CD14-positive monocyte (primary cell): ENCODE data around the gene HSPB3. TPM values are rescaled to one million over a fixed set of nuclear protein-coding genes. Genes with fewer than 3 reads are reported as not detected.

Experiments used
- DNase-seq, 3 donors: peaks; one replicate each; pipeline ENCODE4 v3.0.0-alpha.2; 2011 to 2022
- H2AFZ ChIP-seq: 2 replicates; pipeline ENCODE4 v1.6.0; 2012; ENCODE audit warnings: mild to moderate bottlenecking, low read depth, low read length, inconsistent platforms; ENCODE audit not compliant: insufficient read depth, poor library complexity, severe bottlenecking
- H3K27ac ChIP-seq, 2 donors: 1 replicate in 1 of 2; 2 replicates in 1 of 2; pipeline ENCODE4 v1.5.1; 2012 to 2013; ENCODE audit warnings: low read length in 2 of 2, control low read depth in 1 of 2, inconsistent platforms in 1 of 2, low read depth in 1 of 2, mild to moderate bottlenecking in 1 of 2
- H3K27me3 ChIP-seq, 2 donors: one replicate each; pipeline versions ENCODE4 v1.6.0 to v1.6.1; 2011 to 2013; ENCODE audit warnings: low read length in 2 of 2; ENCODE audit not compliant: control insufficient read depth in 2 of 2, insufficient read depth in 2 of 2
- H3K36me3 ChIP-seq, 2 donors: replicated peaks in 1 of 2; 1 replicate in 1 of 2; 2 replicates in 1 of 2; pipeline versions ENCODE4 v1.5.1 to v1.6.1; 2012 to 2013; ENCODE audit warnings: low read length in 2 of 2, control low read depth in 1 of 2, inconsistent platforms in 1 of 2, mild to moderate bottlenecking in 1 of 2; ENCODE audit not compliant: insufficient read depth in 2 of 2, control insufficient read depth in 1 of 2
- H3K4me1 ChIP-seq, 2 donors: 1 replicate in 1 of 2; 2 replicates in 1 of 2; pipeline versions ENCODE4 v1.5.1 to v1.6.1; 2012 to 2013; ENCODE audit warnings: low read length in 2 of 2, control low read depth in 1 of 2, inconsistent platforms in 1 of 2, mild to moderate bottlenecking in 1 of 2, moderate library complexity in 1 of 2; ENCODE audit not compliant: insufficient read depth in 2 of 2, control insufficient read depth in 1 of 2
- H3K4me2 ChIP-seq: replicated peaks from 2 replicates; pipeline ENCODE3; 2012; ENCODE audit warnings: low read length, moderate library complexity, mild to moderate bottlenecking; ENCODE audit not compliant: poor library complexity, severe bottlenecking; ENCODE audit errors: extremely low read depth
- H3K4me3 ChIP-seq, 3 experiments: fragments of 200-600 bp in 1 of 3; sonication (generic) in 1 of 3; replicated peaks in 1 of 3; 1 replicate in 2 of 3; 2 replicates in 1 of 3; pipeline ENCODE4 v1.5.1; 2011 to 2013; ENCODE audit warnings: low read length in 3 of 3, mild to moderate bottlenecking in 3 of 3, control low read depth in 2 of 3, low read depth in 2 of 3, inconsistent platforms in 1 of 3, moderate library complexity in 1 of 3
- H3K79me2 ChIP-seq: 2 replicates; pipeline ENCODE4 v1.6.0; 2012; ENCODE audit warnings: mild to moderate bottlenecking, control low read depth, inconsistent platforms, low read length, moderate library complexity; ENCODE audit not compliant: insufficient read depth
- H3K9ac ChIP-seq: 2 replicates; pipeline ENCODE4 v1.6.0; 2017; ENCODE audit warnings: low read length, mild to moderate bottlenecking; ENCODE audit not compliant: insufficient read depth, poor library complexity, severe bottlenecking
- H3K9me3 ChIP-seq, 2 donors: replicated peaks in 1 of 2; 1 replicate in 1 of 2; 2 replicates in 1 of 2; pipeline versions ENCODE4 v1.5.1 to v1.6.1; 2012 to 2013; ENCODE audit warnings: low read length in 2 of 2, control low read depth in 1 of 2; ENCODE audit not compliant: control insufficient read depth in 1 of 2, insufficient read depth in 1 of 2
- H4K20me1 ChIP-seq: 2 replicates; pipeline ENCODE4 v1.6.0; 2012; ENCODE audit warnings: mild to moderate bottlenecking, low read length, control low read depth, moderate library complexity; ENCODE audit not compliant: insufficient read depth
- H3K27ac Mint-ChIP-seq, 7 donors: one replicate each; pipeline ENCODE4 v1.8.0; 2020; ENCODE audit warnings: mild to moderate bottlenecking in 7 of 7, mixed read lengths in 7 of 7, moderate library complexity in 6 of 7, inconsistent platforms in 2 of 7
- H3K27me3 Mint-ChIP-seq, 3 donors: one replicate each; pipeline ENCODE4 v1.8.0; 2021 to 2022; ENCODE audit warnings: low read depth in 3 of 3, mild to moderate bottlenecking in 3 of 3, mixed read lengths in 3 of 3, moderate library complexity in 3 of 3, inconsistent platforms in 1 of 3
- H3K36me3 Mint-ChIP-seq, 2 donors: one replicate each; pipeline ENCODE4 v1.8.0; 2020; ENCODE audit warnings: mixed read lengths in 2 of 2, inconsistent platforms in 1 of 2, mild to moderate bottlenecking in 1 of 2
- H3K4me1 Mint-ChIP-seq: one replicate; pipeline ENCODE4 v1.8.0; 2020; ENCODE audit warnings: mild to moderate bottlenecking, mixed read lengths
- H3K4me3 Mint-ChIP-seq, 2 donors: one replicate each; pipeline ENCODE4 v1.8.0; 2020; ENCODE audit warnings: mild to moderate bottlenecking in 2 of 2, mixed read lengths in 2 of 2, moderate library complexity in 1 of 2
- H3K9me3 Mint-ChIP-seq, 7 donors: one replicate each; pipeline ENCODE4 v1.8.0; 2020 to 2022; ENCODE audit warnings: mixed read lengths in 7 of 7, mild to moderate bottlenecking in 6 of 7, moderate library complexity in 6 of 7, inconsistent platforms in 2 of 7
- WGBS: methylation state at CpG from one replicate; pipeline ENCODE4 v1.1.5; 2013; ENCODE audit warnings: missing lambda C conversion rate; ENCODE audit not compliant: insufficient coverage; 5-methylcytosine and 5-hydroxymethylcytosine counted together
- intact Hi-C, 2 donors: fragments of 100-400 bp; cut with micrococcal nuclease; formaldehyde crosslinking; loops; one replicate each; pipeline versions ENCODE4 v1.15.0 to v1.15.1; 2023
- polyA plus RNA-seq, 3 donors: library from polyadenylated mRNA; depleted of rRNA in 1 of 3; unstranded in 2 of 3; stranded (reverse) in 1 of 3; fragments of 300-500 nt in 2 of 3; fragments of >200 nt in 1 of 3; fragmentation: Illumina TruSeq in 2 of 3; gene quantifications; 1 replicate in 2 of 3; 2 replicates in 1 of 3; pipeline ENCODE4 v1.2.3, GENCODE V29; 2012 to 2021
- TF ChIP-seq, protein P1 (sequence below): fragments of 200-600 bp; IDR thresholded peaks from one replicate; pipeline ENCODE4 v1.8.0; 2022; ENCODE audit warnings: antibody characterized with exemption, mild to moderate bottlenecking

Gene HSPB3
- polyA plus RNA-seq, 3 donors = not detected

- no peaks in the 10 kb centered on the region for H3K27me3 ChIP-seq
- no peak overlapping the region for H3K9ac ChIP-seq
- Mint-ChIP-seq H3K4me1 (peaks cover 15% of the 10 kb centered on the region), H3K27ac (no peak overlapping the region), H3K9me3 (no peaks in the 10 kb centered on the region), H3K27me3 (peaks cover 0 to 4% (median 0%) of the 10 kb centered on the region in 3 donors), H3K36me3 (no peaks in the 10 kb centered on the region), H3K4me3 (no peak overlapping the region)
- H3K4me1 ChIP-seq = peaks cover 9 to 11% of the 10 kb centered on the region in 2 donors
- 60% methylated on average over 4 of the region's 7 CpGs for WGBS
- no peaks in the 10 kb centered on the region for H3K79me2 ChIP-seq
- no peaks in the 10 kb centered on the region for H4K20me1 ChIP-seq
- H2AFZ ChIP-seq = no peak overlapping the region
- DNase-seq = no peak
- no peaks in the 10 kb centered on the region for H3K36me3 ChIP-seq
- intact Hi-C loops = no loop called here
- no peaks in the 10 kb centered on the region for H3K9me3 ChIP-seq
- TF ChIP-seq, protein P1, sequence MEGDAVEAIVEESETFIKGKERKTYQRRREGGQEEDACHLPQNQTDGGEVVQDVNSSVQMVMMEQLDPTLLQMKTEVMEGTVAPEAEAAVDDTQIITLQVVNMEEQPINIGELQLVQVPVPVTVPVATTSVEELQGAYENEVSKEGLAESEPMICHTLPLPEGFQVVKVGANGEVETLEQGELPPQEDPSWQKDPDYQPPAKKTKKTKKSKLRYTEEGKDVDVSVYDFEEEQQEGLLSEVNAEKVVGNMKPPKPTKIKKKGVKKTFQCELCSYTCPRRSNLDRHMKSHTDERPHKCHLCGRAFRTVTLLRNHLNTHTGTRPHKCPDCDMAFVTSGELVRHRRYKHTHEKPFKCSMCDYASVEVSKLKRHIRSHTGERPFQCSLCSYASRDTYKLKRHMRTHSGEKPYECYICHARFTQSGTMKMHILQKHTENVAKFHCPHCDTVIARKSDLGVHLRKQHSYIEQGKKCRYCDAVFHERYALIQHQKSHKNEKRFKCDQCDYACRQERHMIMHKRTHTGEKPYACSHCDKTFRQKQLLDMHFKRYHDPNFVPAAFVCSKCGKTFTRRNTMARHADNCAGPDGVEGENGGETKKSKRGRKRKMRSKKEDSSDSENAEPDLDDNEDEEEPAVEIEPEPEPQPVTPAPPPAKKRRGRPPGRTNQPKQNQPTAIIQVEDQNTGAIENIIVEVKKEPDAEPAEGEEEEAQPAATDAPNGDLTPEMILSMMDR = no peak
- no peak overlapping the region for H3K27ac ChIP-seq
- H3K4me2 ChIP-seq = no peak overlapping the region
- H3K4me3 ChIP-seq = no peak overlapping the region
These were observed 16.7 kb upstream of the HSPB3 start for GRCh38 chr5:54438620-54439389.

- H3K27ac Mint-ChIP-seq = peak overlapping the region in 2 of 7 donors; percentile 21 to 55
- no peaks in the 10 kb centered on the region for H3K36me3 Mint-ChIP-seq
- H3K4me3 ChIP-seq = peak overlapping the region in 1 of 3 experiments; percentile 14
- H3K4me1 Mint-ChIP-seq = peaks cover 15% of the 10 kb centered on the region
- H3K9ac ChIP-seq = no peak overlapping the region
- no peaks in the 10 kb centered on the region for H3K79me2 ChIP-seq
- H3K27ac ChIP-seq = no peak overlapping the region
- peak overlapping the region; percentile 35 to 74 for H3K4me3 Mint-ChIP-seq
- peak in 1 of 3 donors; percentile 3 for DNase-seq
- H3K27me3 ChIP-seq = no peaks in the 10 kb centered on the region
- no peak overlapping the region for H2AFZ ChIP-seq
- no peaks in the 10 kb centered on the region for H3K9me3 Mint-ChIP-seq
- no peaks in the 10 kb centered on the region for H3K9me3 ChIP-seq
- H3K4me1 ChIP-seq = peaks cover 9 to 11% of the 10 kb centered on the region in 2 donors
- H3K36me3 ChIP-seq = no peaks in the 10 kb centered on the region
- H3K4me2 ChIP-seq = peak overlapping the region; percentile 29
- peaks cover 0 to 4% (median 3%) of the 10 kb centered on the region in 3 donors for H3K27me3 Mint-ChIP-seq
- 44% methylated on average over 5 of the region's 6 CpGs for WGBS
- intact Hi-C loops = no loop called here
- no peaks in the 10 kb centered on the region for H4K20me1 ChIP-seq
- TF ChIP-seq, protein P1 = no peak
These were observed 15.0 kb upstream of the HSPB3 start for GRCh38 chr5:54440456-54440893.
